HepG2 (cell line): ENCODE results near the gene TLL2. TPM values are rescaled to one million over a fixed set of nuclear protein-coding genes. Genes with fewer than 3 reads are reported as not detected.

Experiments
- AKAP8 ChIP-seq: sonication (generic); formaldehyde crosslinking; IDR thresholded peaks from 2 replicates; pipeline ENCODE4 v1.5.1; 2020; ENCODE audit warnings: mild to moderate bottlenecking, missing genetic modification reagents
- KMT2A ChIP-seq: sonication (generic); formaldehyde crosslinking; IDR thresholded peaks from 2 replicates; pipeline ENCODE4 v1.4.0; 2020; ENCODE audit warnings: missing genetic modification reagents
- MEIS2 ChIP-seq: sonication (generic); formaldehyde crosslinking; IDR thresholded peaks from 2 replicates; pipeline ENCODE4 v1.9.0; 2021; ENCODE audit warnings: mild to moderate bottlenecking, missing genetic modification reagents
- SMARCC2 ChIP-seq: fragments of 450-650 bp; IDR thresholded peaks from 2 replicates; pipeline ENCODE4 v1.6.1; 2017; ENCODE audit warnings: antibody characterized with exemption, mild to moderate bottlenecking
- TCF12 ChIP-seq, 2 experiments: fragments of 450-650 bp in 1 of 2; sonication (generic) in 1 of 2; formaldehyde crosslinking in 1 of 2; IDR thresholded peaks; 2 replicates each; pipeline versions ENCODE4 v1.6.1 to v1.8.0; 2017 to 2022; ENCODE audit warnings: antibody characterized with exemption in 1 of 2, mild to moderate bottlenecking in 1 of 2, missing genetic modification reagents in 1 of 2, moderate library complexity in 1 of 2
- THYN1 ChIP-seq: sonication (generic); formaldehyde crosslinking; IDR thresholded peaks from 2 replicates; pipeline ENCODE4 v1.8.1; 2023; ENCODE audit warnings: low read depth, mild to moderate bottlenecking, moderate library complexity, missing genetic modification reagents, borderline replicate concordance
- ZNF138 ChIP-seq: sonication (generic); formaldehyde crosslinking; IDR thresholded peaks from 2 replicates; pipeline ENCODE4 v1.5.0; 2020; ENCODE audit warnings: mild to moderate bottlenecking, low read depth, missing genetic modification reagents
- ZNF333 ChIP-seq: sonication (generic); formaldehyde crosslinking; IDR thresholded peaks from 2 replicates; pipeline ENCODE4 v1.4.0; 2020; ENCODE audit warnings: mild to moderate bottlenecking, missing genetic modification reagents, borderline replicate concordance
- ZNF34 ChIP-seq: sonication (generic); formaldehyde crosslinking; IDR thresholded peaks from 2 replicates; pipeline ENCODE4 v1.4.0; 2020; ENCODE audit warnings: mild to moderate bottlenecking, missing genetic modification reagents, borderline replicate concordance
- ZNF549 ChIP-seq: sonication (generic); formaldehyde crosslinking; IDR thresholded peaks from 2 replicates; pipeline ENCODE4 v1.5.0; 2020; ENCODE audit warnings: missing genetic modification reagents
- ZNF552 ChIP-seq: sonication (generic); formaldehyde crosslinking; IDR thresholded peaks from 2 replicates; pipeline ENCODE4 v1.9.0; 2022; ENCODE audit warnings: missing genetic modification reagents, mild to moderate bottlenecking, borderline replicate concordance
- ZNF597 ChIP-seq: sonication (generic); formaldehyde crosslinking; IDR thresholded peaks from 2 replicates; pipeline ENCODE4 v1.5.0; 2020; ENCODE audit warnings: missing genetic modification reagents
- ZNF781 ChIP-seq: sonication (generic); formaldehyde crosslinking; IDR thresholded peaks from 2 replicates; pipeline ENCODE4 v1.5.1; 2020; ENCODE audit warnings: borderline replicate concordance, mild to moderate bottlenecking, missing genetic modification reagents; ENCODE audit errors: not compliant biosample characterization
- ZNF891 ChIP-seq: sonication (generic); formaldehyde crosslinking; IDR thresholded peaks from 2 replicates; pipeline ENCODE4 v1.5.0; 2020; ENCODE audit warnings: mild to moderate bottlenecking, missing genetic modification reagents
- polyA plus RNA-seq, 8 experiments: library from polyadenylated mRNA; depleted of rRNA in 3 of 8; stranded (reverse) in 7 of 8; unstranded in 1 of 8; fragments of >200 nt; fragmentation: Illumina TruSeq in 4 of 8; extraction: Trizol in 4 of 8; gene quantifications; 2 replicates each; pipeline versions ENCODE4 v1.2.1 to v1.2.3, GENCODE V29; 2011 to 2016; ENCODE audit warnings: low read depth in 4 of 8, missing spikeins in 1 of 8, mixed read lengths in 1 of 8; ENCODE audit not compliant: insufficient read depth in 1 of 8
- total RNA-seq, 5 experiments: library from RNA; depleted of rRNA; stranded (reverse); fragments of >200 nt; fragmentation: Illumina TruSeq; extraction: Trizol; gene quantifications; 2 replicates each; pipeline ENCODE4 v1.2.3, GENCODE V29; 2016; ENCODE audit warnings: low read depth in 1 of 5
- TF ChIP-seq, protein P1 (sequence below): sonication (generic); formaldehyde crosslinking; IDR thresholded peaks from 2 replicates; pipeline ENCODE4 v1.5.1; 2020; ENCODE audit warnings: mild to moderate bottlenecking, missing genetic modification reagents, borderline replicate concordance

Gene TLL2
- total and polyA plus RNA-seq, 2 of the 13 experiments (the other 11 are each of a cell fraction or from before 2014, with no cell fraction given) = 0.09 TPM; not detected in 1

DNA sequence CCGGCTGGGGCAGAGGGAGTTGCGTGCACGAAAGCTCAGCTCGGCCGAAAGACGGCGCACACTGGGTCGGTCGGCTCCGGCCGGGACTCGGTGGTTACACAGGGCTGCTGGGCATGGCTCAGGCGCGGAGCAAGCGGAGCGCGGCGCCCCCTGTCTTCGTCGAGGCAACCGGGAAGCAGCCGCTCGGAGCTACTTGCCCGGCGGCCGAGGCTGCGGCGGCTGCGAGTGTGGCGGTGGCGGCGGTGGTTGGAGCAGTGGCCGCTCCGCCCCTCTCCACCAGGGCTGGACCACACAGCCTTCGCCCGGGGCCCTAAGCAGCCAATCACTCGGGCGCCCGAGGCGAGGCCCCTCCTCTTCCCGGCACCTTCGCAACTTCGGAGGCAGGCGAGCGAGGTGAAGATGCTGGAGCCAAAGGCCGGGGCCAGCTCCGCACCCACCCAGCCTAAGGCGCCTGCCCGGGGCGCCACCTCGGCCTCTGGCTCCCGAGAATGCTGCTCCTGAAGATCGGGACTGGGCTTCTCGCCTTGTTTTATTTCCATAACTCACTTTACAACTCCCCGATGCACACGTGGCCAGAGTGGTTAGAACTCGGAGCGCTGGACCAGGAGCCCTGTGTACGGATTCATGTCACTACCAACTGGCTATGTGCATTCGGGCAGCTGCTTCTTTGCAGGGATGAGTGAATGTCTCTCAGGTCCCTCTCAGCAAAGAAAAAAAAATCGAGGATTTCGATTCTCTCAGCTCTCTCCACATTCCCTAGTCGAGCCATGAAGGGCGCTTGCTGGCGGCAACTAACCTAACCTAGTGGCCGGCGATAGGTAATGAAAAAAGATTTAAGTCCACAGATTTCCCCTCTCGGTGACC is at the start of gene TLL2 (continued):
- TF ChIP-seq THYN1 (CRISPR knock-in tag) (no peak), ZNF891 (CRISPR knock-in tag) (no peak), KMT2A (CRISPR knock-in tag) (peak; percentile 82), MEIS2 (CRISPR knock-in tag) (0 out of 2 replicates have a peak, but pooled peaks have one; percentile 38), AKAP8 (CRISPR knock-in tag) (0 out of 2 replicates have a peak, but pooled peaks have one; percentile 22), TCF12 (IDR thresholded peaks at IDR 0.05) (no peak), TCF12 (CRISPR knock-in tag; IDR thresholded peaks at IDR 0.05) (no peak), ZNF34 (CRISPR knock-in tag) (no peak), ZNF333 (CRISPR knock-in tag) (0 out of 2 replicates have a peak, but pooled peaks have one; percentile 48), SMARCC2 (no peak), ZNF781 (CRISPR knock-in tag) (no peak), ZNF552 (CRISPR knock-in tag) (no peak), ZNF597 (CRISPR knock-in tag) (no peak), ZNF138 (CRISPR knock-in tag) (no peak), ZNF549 (no peak)
- TF ChIP-seq, protein P1, sequence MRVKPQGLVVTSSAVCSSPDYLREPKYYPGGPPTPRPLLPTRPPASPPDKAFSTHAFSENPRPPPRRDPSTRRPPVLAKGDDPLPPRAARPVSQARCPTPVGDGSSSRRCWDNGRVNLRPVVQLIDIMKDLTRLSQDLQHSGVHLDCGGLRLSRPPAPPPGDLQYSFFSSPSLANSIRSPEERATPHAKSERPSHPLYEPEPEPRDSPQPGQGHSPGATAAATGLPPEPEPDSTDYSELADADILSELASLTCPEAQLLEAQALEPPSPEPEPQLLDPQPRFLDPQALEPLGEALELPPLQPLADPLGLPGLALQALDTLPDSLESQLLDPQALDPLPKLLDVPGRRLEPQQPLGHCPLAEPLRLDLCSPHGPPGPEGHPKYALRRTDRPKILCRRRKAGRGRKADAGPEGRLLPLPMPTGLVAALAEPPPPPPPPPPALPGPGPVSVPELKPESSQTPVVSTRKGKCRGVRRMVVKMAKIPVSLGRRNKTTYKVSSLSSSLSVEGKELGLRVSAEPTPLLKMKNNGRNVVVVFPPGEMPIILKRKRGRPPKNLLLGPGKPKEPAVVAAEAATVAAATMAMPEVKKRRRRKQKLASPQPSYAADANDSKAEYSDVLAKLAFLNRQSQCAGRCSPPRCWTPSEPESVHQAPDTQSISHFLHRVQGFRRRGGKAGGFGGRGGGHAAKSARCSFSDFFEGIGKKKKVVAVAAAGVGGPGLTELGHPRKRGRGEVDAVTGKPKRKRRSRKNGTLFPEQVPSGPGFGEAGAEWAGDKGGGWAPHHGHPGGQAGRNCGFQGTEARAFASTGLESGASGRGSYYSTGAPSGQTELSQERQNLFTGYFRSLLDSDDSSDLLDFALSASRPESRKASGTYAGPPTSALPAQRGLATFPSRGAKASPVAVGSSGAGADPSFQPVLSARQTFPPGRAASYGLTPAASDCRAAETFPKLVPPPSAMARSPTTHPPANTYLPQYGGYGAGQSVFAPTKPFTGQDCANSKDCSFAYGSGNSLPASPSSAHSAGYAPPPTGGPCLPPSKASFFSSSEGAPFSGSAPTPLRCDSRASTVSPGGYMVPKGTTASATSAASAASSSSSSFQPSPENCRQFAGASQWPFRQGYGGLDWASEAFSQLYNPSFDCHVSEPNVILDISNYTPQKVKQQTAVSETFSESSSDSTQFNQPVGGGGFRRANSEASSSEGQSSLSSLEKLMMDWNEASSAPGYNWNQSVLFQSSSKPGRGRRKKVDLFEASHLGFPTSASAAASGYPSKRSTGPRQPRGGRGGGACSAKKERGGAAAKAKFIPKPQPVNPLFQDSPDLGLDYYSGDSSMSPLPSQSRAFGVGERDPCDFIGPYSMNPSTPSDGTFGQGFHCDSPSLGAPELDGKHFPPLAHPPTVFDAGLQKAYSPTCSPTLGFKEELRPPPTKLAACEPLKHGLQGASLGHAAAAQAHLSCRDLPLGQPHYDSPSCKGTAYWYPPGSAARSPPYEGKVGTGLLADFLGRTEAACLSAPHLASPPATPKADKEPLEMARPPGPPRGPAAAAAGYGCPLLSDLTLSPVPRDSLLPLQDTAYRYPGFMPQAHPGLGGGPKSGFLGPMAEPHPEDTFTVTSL (CRISPR knock-in tag) = no peak
